Inflammatory macrophage treated with lipopolysaccharide for 4 hours (primary cell): ENCODE measurements around the gene XRCC3.

ENCODE experiments used
- DNase-seq: peaks from one replicate; pipeline ENCODE4 v3.0.0-alpha.2; 2020

The XRCC3 gene

DNA sequence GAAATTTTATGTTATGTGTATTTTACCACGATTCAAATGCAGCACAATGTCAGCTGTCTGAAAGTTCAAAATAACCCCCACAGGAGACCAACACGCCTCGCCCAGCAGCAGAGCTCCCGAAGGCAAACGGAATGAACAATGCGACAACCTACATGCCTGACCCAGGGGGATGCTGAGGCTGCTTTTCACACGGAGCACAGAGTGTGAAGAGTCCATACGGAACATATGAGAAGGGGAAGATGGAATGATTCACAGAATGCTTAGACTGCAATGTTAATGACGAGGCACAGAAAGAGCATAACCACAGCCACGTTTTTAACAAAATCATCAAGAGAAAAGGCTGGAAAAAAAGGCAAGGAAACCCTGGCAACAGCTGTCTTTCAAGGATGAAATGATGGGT is 22.9 kb upstream of the XRCC3 start:
- no peak for DNase-seq

DNA sequence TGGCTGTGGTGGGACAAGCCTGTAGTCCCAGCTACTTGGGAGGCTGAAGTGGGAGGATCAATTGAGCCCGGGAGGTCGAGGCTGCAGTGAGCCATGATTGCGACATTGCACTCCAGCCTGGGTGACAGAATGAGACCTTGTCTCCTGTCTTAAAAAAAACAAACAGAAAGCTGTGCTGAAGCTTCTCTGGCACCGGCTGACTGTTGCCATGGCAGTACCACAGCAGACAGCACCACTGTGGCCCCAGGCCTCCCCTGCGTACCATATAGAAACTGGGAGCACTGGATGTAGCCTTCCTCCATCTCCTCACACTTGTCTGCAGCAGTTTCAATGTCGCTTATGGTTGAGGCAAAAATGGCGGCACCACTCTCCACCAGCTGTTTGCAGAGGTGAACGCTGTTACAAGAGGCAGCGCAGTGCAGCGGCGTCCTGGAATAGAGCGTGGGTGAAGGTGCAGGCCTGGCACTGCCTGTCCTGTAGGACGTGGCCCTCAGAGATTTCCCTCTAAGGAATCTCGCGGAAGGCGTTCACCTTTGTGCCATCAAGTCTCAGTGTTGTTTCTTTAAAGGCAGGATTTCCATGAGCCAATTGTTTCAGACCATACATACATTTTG is 22.3 kb upstream of the XRCC3 start:
- DNase-seq, result no peak

DNA sequence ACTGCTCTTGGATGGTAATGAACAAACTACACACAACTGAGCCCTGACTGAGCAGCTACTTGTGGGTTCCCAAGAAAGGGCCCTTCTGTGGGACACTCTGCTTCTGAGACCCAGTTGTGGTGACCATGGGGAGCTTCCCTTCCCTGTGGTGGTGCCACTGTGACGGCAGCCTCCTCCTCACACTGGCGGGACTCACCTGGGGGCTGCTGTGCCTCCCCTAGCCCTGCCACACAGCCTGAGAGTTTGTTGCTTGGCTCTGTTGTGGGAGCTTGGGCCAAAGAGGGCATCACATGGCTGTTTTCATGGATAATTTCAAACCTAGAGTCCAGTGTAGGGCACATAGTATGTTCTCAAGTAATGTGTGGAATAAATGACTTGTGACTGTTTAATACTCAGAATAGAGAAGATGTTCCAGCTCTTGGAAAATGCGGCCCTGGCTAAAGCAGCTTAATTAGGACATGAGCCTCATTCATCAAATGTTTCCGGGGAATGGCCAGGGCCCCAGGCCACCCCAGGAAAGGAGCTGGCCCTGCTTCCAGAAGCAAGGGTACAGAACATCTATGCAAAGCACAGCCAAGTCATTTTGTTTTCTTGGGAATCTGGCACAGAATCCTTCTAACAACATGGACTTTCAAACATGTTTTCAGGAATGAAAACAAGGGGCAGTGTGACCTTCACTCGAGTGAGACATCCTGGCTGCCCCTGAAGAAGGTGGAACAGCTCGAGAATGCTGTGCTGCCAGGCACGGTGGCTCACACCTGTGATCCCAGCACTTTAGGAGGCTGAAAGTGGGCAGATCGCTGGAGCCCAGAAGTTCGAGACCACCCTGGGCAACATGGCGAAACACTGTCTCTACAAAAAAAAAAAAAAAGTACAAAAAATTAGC is 21.5 kb upstream of the XRCC3 start:
- DNase-seq, result no peak

DNA sequence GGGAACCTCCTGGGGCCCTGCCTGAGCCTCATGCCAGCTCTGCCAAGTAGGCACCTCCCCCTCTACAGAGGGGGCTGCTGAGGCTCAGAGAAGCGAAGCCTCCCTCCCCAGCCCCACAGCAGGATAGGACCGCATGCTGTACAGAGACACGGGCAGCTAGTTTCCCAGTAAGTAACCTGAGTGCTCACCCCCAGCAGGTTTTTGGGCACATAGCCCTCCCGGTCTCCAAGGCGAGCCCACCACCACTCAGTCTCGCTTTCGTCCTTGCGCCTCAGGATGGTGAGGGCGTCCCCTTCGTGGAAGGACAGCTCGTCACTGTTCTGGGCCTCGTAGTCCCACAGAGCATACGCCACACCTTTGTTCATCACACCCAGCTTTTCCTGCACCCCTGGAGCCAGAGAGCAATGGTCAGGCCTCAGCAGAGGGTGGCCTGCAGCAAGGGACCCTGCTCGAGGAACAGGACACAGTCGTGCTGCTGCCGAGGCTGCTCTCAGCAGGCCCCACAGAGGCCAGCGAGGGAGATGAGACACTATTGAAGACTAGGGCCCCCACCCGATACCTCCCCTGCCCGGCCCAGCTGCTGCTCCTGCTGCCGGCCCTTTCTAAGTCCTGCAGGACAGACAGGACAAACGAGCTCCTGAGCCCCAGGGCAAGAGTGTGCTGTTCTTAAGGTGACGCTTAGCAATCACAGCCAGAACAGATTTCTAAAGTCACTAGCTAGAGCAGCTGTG is 20.7 kb upstream of the XRCC3 start:
- no peak for DNase-seq

DNA sequence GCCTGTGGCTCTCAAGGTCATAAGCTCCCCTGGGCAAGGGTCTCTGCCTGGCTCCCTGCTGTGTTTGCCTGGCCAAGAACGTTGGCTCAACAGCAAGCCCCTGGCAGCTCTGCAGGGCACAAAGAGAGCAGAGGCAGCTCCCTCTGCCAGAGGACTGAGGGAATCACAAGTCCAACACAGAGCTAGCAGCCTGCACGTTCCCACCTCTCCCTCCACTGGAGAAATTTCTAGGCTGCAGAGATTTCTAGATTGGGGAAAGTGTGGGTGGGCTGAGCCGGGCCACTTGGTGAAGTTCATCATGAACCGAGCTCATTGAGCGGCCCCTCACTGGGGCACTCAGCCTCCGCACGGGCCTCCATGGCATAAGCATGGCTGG is 20.2 kb upstream of the XRCC3 start:
- no peak for DNase-seq

DNA sequence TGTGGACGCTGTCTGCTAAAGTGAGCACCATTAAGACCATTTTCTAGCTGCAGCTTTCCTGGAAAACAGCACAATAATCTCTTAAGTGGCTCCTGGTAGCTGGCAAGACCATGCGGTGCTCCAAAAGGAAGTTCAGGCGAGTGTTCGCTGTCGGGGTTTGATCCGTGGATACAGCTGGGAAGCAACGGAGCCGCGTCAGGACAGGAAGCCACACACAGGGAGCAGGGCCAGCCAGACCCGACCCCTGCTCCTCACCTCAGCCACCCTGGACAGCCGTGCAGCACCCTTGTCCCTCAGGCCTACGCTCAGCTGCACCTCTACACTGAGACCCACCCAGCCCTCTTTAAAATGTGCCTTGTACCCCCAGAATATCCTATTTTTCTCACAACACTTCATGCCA is 19.8 kb upstream of the XRCC3 start:
- no peak for DNase-seq

DNA sequence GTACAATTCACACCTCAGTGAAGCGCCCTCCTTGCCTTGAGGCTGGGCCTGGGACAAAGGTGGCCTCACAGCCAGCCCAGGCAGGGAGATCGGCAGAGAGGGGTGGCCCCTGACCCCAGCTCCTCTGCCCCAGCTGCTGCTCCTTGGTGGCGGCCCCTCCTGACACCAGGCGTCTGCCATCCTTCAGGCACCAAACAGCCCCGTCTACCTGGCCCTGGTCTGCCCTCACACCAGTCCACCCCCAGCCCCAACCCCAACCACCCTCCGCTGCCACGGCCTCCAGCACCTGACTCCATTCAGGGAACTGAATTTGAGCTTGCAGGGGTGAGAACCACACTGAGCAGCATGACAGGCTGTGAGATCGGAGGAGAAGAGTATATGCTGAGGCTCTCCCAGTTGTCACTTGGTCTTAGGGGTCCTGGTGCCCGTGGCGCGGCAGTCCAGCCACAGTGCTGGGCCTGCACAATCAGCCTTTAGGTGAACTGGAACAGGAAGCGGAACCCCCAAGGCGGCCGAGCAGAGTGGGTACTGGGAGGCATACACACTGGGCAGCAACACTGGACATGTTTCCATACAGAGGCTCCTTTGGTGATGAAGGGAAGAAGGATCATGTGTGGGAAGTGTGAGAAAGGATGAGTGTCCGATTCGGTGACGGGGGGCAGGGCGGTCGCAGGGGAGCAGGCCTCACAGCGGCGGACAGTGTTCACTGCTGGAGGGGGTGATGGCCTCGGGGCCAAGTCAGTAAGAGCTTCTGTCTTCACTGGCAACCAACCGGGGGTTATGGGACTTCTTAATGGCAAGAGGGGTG is 19.0 kb upstream of the XRCC3 start:
- no peak for DNase-seq

DNA sequence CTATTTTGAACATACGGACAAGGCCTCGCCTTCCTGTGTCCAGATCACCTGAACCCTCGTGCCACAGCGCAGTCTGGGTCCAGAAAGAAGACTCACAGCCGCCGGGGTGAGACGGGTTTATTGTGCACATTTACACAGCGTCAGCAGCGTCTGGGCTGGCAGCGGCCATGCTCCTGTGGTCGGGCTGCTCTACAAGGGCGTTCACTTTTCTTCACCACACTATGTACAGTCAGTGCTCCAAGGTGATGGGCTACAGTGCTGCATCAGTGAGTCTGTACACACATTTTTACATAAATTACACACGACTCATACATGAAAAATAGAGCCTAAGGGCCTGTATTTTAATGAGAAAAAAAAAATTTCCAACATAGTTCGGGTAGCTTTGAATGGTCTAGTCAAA is 18.4 kb upstream of the XRCC3 start:
- no peak for DNase-seq

DNA sequence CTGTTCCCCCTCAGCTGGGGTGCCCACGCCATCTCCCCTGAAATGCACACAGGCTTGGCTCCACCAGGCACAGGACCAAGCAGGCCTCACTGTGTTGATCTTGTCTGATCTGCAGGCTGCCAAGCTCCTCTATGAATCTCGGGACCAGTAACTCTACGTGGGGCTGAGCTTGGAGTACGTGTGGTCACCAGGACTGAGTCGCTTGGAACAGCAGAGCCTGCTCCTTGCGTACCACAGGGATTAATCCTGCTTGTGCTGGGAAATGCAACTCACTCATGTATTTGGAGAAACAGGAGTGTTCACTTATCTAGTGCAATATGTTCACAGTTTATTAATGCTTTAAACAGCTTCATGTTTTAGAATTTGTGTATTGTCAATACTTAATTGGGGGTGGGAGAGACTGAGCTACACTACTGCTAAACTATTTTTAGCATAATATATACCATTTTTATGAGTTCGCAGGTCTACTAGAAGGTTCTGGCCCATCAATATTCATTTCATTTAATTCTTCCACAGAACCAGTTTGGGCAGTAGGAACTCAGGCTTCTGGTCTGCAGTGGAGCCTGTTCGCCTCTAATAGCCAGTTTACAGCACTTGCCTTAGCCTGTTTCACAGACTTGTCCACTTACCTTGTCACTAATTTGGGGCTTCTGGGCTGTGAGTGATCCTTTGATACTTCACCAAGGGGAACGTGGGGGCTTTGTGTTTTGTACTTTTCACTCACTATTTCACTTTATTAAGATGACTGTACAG is 17.8 kb upstream of the XRCC3 start:
- no peak for DNase-seq

DNA sequence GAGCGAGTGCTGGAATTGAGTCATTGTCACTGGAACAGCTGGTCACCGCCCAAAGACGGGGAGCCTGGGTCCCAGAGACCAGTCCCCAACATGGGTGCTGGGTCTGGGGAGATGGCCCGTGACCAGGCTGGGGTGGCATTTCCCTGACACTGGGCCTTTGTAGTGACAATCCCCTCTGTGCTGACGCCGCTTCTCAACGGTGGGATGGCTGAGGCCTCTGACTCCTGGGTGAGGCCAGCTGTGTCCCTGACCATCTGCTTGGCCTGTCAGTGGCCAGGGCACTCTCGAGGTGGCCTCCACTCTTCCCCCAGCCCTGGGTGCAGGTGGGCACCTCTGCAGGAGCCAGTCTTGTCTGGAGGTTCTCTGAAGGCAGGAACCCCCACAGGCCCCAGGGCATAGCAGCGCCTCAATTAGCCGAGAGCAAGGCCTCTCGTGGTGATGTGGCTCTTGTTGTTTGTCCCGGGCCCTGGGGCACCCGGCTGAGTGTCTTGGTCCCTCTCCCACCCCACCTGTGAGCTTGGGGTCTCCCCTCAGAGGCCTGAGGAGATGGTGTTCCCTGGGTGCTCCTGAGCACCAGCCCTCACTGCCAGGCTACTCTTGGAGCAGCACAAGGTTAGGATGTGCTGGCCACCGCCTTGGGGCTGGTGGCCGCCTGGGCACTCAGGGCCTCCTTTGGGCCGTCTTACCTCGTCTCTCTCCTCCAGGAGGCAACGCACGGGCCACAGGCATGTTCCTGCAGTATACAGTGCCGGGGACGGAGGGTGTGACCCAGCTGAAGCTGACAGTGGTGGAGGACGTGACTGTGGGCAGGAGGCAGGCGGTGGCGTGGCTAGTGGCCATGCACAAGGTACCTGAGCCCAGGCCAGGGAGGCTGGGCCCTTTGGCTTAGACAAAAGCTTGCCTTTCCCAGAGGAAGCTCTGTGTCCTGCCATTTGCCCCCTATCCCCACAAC is 16.9 kb upstream of the XRCC3 start:
- no peak for DNase-seq

DNA sequence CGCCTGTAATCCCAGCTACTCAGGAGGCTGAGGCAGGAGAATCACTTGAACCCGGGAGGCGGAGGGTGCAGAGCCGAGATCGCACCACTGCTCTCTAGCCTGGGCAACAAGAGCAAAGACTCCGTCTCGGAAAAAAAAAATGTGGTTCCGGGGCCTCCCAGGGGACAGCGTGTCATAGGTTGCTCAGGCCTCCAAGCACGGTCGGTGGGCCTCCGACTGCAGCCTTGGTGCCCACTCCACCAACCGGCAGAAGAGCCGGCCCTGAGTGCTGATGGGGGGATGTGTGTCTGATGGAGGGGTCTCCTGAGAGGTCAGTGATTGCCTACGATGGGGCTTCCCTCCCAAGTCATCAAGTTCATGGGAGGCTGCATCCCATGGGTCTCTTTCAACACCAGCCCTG is 16.2 kb upstream of the XRCC3 start:
- DNase-seq, result no peak

DNA sequence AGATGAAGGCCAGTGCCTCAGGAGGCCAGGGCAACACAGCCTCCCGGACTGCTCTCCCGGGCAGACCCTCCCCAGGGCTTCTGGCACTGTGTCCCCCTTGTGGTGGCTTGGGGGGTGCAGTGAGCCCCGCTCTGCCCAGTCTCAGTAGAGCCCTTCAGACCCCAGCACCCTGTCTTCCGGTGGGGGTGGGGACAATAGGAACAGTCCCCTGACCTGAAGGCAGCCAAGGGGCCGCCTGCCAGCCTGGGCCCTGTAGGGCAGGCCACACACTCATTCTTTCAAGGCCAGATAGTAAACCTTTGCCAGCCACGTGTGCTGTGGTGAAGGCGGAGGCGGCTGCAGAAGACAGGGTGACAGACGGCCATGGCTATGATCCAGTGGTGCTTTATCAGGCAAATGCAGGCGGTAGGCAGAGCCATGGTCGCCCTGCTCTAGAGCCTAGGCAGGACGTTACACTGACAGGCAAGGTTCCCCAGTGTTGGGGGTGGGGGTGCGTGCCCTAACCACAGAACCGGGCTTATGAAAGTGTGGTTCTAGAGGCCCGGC is 15.3 kb upstream of the XRCC3 start:
- no peak for DNase-seq

DNA sequence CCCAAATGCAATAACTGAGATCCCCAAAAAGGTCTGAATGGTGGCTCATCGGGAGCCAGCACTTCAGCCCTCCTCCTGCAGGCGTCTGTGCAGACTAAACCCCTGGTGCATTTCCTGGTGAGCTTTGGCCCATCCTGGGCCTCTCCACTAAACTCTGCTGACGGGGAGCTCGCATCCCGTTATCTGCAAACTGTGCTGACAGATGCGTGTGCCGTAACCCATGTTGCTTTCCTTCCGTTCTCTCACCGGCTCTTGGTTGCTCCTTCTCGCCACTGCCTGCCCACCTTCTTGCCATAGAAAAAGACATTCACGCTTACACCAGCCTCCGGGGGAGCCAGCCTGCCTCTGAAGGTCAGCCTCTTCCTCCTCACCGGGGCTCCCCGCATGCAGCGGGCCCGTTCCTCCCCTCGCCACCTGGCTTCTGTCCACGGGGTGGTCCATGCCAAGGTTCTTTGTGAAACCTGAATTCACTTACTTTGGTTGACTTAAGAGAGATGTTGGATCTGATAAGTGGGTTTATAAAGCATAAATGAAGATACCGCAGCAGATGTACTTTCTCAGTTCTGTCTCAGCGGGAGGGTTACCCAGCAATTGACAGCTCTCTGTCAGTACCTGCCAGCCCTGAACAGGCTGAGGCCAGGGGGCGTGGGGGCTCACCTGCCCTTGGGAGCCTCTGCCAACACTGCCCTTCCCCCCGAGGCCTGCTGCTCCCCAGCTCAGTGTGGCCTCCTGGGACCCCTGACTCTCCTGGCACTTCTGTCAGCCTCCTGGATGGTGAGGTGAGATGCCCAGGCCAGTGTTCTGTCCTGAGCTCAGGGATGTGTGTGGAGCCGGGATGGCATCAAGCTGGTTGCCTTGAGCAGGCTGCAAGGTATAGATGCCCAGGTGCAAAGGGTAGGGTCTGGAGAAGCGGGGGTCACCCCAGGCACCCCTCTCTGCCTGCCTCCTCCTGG is 14.5 kb upstream of the XRCC3 start:
- no peak for DNase-seq

DNA sequence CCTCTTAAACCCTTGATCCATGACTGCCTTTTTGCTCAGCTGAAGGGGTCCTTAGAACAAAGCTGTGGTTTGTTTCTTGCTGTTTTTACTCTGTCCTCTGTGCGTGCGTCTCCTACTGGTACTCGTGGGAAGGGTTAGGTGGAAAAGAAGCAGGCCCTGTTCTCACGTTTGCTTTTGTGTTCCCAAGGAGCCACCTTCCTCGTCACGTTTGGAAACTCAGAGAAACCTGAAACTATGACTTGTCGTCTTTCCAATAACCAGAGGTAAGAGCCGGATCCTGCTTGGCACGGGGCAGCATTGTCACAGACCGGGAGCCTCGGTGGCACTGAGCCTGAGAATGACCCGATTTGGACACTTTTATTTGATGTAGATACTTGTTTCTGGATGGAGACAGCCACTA is 13.5 kb upstream of the XRCC3 start:
- DNase-seq, result no peak

DNA sequence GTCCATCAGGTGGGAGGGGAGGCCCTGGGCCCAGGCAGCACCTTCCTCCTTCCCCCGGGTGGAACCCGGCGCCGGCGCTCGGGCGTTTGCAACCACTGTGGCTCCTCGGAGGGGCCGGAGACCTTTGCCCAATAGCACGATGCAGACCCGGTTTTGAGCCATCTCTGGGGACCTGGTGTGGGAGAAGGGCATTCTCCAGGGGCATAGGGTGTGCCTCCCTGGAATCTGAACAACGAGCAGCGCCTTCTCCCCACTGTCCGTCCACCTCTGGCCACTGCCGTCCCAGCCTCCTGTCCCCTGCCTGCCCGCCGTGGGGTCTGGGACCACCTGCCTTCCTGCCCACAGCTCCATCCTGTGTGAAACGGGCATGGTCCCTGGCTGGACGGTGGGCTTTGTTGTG is 12.9 kb upstream of the XRCC3 start:
- no peak for DNase-seq

DNA sequence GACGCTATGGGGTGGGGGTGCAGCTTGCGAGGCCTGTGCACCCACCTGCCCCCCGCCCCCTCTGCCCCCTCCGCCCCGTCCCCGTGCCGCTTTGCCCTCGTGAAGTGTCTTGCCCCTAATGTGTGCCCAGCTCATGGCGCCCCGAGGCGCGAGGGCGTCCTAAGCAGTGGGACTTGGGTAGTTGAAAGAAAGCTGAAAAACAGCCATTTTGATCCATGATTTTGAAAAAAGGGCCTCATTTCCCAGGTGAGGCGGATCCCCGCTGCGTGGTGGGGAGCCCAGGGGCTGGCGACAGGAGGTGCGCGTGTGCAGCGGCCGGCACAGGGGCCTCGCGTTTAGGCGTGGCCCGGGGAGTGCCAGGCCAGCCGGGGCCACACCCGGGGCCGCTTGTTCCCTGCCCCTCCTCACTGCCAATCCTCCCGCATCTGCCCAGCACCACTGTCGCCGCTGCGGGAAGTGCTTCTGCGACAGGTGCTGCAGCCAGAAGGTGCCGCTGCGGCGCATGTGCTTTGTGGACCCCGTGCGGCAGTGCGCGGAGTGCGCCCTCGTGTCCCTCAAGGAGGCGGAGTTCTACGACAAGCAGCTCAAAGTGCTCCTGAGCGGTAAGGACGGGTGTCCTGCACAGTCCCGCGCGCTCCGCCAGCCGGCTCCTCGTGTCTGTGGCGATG is 12.2 kb upstream of the XRCC3 start:
- no peak for DNase-seq

DNA sequence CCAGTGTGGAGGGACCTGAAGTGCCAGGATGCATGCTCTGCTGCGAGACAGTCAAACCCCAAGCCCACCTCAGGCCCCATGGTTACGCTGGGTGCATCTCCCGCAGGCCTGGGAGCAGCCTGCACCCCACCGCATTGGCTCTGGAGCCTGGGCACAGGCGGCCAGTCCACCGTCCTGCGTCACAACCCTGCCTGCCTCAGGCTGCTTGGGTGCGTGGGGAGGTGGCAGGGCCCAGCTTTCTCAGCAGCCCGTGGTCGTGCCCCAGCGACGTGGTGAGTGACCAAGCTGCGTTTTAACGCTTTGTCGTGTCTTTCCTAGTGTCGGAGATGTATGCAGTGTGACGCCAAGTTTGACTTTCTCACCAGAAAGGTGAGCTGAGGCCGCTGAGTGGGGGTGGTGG is 11.2 kb upstream of the XRCC3 start:
- no peak for DNase-seq

DNA sequence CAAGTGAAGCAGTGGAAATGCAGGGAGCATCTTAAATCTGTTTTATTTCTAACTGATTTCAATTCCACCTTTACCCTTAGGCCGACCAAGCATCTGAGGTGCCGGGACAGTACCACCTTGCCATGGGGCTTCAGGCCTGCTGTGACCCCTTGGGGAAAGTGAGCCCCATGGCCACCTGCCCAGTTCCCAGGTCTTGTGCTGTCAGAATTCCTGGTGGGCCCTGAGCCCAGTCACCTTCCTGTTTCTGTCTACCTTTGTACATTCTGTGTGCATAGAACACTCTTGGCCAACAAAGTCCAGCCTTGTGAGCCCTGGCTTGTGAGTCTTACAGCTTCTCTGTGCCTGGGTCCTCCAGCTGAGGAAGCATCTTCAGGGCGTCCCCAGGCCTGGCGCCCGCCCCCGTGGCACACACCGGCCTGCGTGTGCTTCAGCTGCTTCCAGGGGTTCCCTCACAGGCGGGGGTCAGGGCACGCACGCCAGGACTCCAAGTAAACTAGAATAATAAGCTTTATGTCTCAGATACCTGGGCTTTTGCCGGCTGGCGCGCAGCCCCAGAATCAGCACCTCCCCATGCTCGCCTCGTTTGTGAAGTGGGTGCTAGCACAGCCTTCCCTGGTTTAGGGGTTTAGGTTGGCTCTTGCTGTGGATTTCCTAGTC is 10.6 kb upstream of the XRCC3 start:
- DNase-seq, result no peak
